ENCODE measurements around the gene EVI5L.

- no peak for TF ChIP-seq CTCF (IDR thresholded peaks at IDR 0.05)
- TF ChIP-seq POLR2A (IDR thresholded peaks at IDR 0.05), result no peak
Observed at GRCh38 chr19:7870571-7871436, 40.8 kb downstream of the EVI5L start.
